Kidney epithelial cell (primary cell): ENCODE results near the gene PRKCA. TPM values are rescaled to one million over a fixed set of nuclear protein-coding genes. Genes with fewer than 3 reads are reported as not detected.
"Not testable (repeated sequence)": the region's sequence is repeated elsewhere in the genome, so short reads cannot be mapped to it uniquely, and the experiment has no call there.

Experiments used
- DNase-seq: peaks from one replicate; pipeline ENCODE4 v3.0.0-alpha.2; 2010; ENCODE audit warnings: low read depth
- H3K27me3 ChIP-seq: 2 replicates; pipeline ENCODE4 v1.6.0; 2011; ENCODE audit warnings: low read length; ENCODE audit not compliant: control insufficient read depth, insufficient read depth
- H3K36me3 ChIP-seq: 2 replicates; pipeline ENCODE4 v1.5.1; 2011; ENCODE audit warnings: low read length; ENCODE audit not compliant: control insufficient read depth, insufficient read depth
- H3K4me3 ChIP-seq: 2 replicates; pipeline ENCODE4 v1.5.1; 2011; ENCODE audit warnings: low read depth, mild to moderate bottlenecking, control low read depth, low read length
- CTCF ChIP-seq: IDR thresholded peaks from 2 replicates; pipeline ENCODE4 v1.5.1; 2011; ENCODE audit warnings: mild to moderate bottlenecking, moderate library complexity, low read length, control low read depth, inconsistent platforms; ENCODE audit not compliant: insufficient read depth, poor library complexity, severe bottlenecking
- total RNA-seq: library from RNA; depleted of rRNA; stranded (reverse); fragments of >200 nt; gene quantifications from 2 replicates; pipeline ENCODE4 v1.2.3, GENCODE V29; 2015

Gene PRKCA
- total RNA-seq, 1 donor from 2014 or later: 5.7 TPM

- no peak overlapping the region for H3K4me3 ChIP-seq
Observed at GRCh38 chr17:66317629-66318028, 15.2 kb downstream of the PRKCA start.

GRCh38 chr17:66319226-66319625 is 16.8 kb downstream of the PRKCA start:
- H3K4me3 ChIP-seq: no peak overlapping the region
- H3K27me3 ChIP-seq: no peaks in the 10 kb centered on the region
- no peaks in the 10 kb centered on the region for H3K36me3 ChIP-seq
- no peak for DNase-seq
- no peak for TF ChIP-seq CTCF

More at GRCh38 chr17:66317629-66318028, 15.2 kb downstream of the PRKCA start:
- Histone ChIP-seq H3K36me3 (no peaks in the 10 kb centered on the region), H3K27me3 (no peaks in the 10 kb centered on the region)
- TF ChIP-seq CTCF: no peak
- no peak for DNase-seq

GRCh38 chr17:66322764-66323163 is 20.4 kb downstream of the PRKCA start:
- H3K27me3 ChIP-seq: no peaks in the 10 kb centered on the region
- no peaks in the 10 kb centered on the region for H3K36me3 ChIP-seq
- H3K4me3 ChIP-seq: no peak overlapping the region
- DNase-seq: no peak
- TF ChIP-seq CTCF: no peak

- DNase-seq, H3K4me3 ChIP-seq, H3K36me3 ChIP-seq, H3K27me3 ChIP-seq: not testable (repeated sequence)
Observed at GRCh38 chr17:66324381-66325004, 22.1 kb downstream of the PRKCA start.

GRCh38 chr17:66326476-66327047 is 24.1 kb downstream of the PRKCA start:
- Histone ChIP-seq H3K4me3 (no peak overlapping the region), H3K36me3 (no peaks in the 10 kb centered on the region), H3K27me3 (no peaks in the 10 kb centered on the region)
- TF ChIP-seq CTCF: no peak
- no peak for DNase-seq

- Histone ChIP-seq H3K27me3 (no peaks in the 10 kb centered on the region), H3K4me3 (no peak overlapping the region), H3K36me3 (no peaks in the 10 kb centered on the region)
- TF ChIP-seq CTCF: no peak
- DNase-seq: no peak
Observed at GRCh38 chr17:66330646-66331037, 28.2 kb downstream of the PRKCA start.
